H1 (cell line): ENCODE results near the gene TIE1. TPM values are rescaled to one million over a fixed set of nuclear protein-coding genes. Genes with fewer than 3 reads are reported as not detected.
A peak's percentile ranks its signal among the peaks of the same experiment; 100 is the strongest.

Experiments
- CTCF ChIA-PET: fragments of 300-600 bp; sonication (Branson Sonifier 250); formaldehyde crosslinking; loops from one replicate; lab custom pipeline; 2021; ENCODE audit not compliant: partially characterized antibody; lab: Charles Lee
- POLR2A ChIA-PET: fragments of 300-600 bp; sonication (Branson Sonifier 250); formaldehyde crosslinking; loops from one replicate; lab custom pipeline; 2021; ENCODE audit warnings: inconsistent platforms; ENCODE audit not compliant: partially characterized antibody; lab: Charles Lee
- DNase-seq, 2 experiments: peaks; one replicate each; pipeline versions ENCODE4 v3.0.0 to v3.0.0-alpha.2; 2010 to 2022; ENCODE audit warnings: low spot score in 2 of 2, low read depth in 1 of 2, mixed read lengths in 1 of 2
- FAIRE-seq: peaks from 2 replicates; lab custom pipeline; 2011; peaks lifted over from hg19 to GRCh38; lab: Jason Lieb, UNC
- H2AFZ ChIP-seq: 2 replicates; pipeline ENCODE4 v1.8.1; 2012; ENCODE audit warnings: low read length, inconsistent platforms
- H2AK5ac ChIP-seq: 2 replicates; pipeline ENCODE4 v1.6.1; 2013; ENCODE audit warnings: low read depth, low read length
- H2BK120ac ChIP-seq: replicated peaks from 2 replicates; pipeline ENCODE3; 2013; ENCODE audit warnings: low read depth, low read length, inconsistent platforms
- H2BK12ac ChIP-seq: 2 replicates; pipeline ENCODE4 v1.6.1; 2013; ENCODE audit warnings: low read depth, low read length
- H2BK15ac ChIP-seq: 2 replicates; pipeline ENCODE4 v1.6.1; 2013; ENCODE audit warnings: low read length
- H2BK20ac ChIP-seq: 2 replicates; pipeline ENCODE4 v1.6.1; 2013; ENCODE audit warnings: low read length
- H2BK5ac ChIP-seq: 2 replicates; pipeline ENCODE4 v1.6.1; 2013; ENCODE audit warnings: low read depth, low read length
- H3K14ac ChIP-seq: 2 replicates; pipeline ENCODE4 v1.6.1; 2013; ENCODE audit warnings: inconsistent platforms; ENCODE audit not compliant: insufficient read length
- H3K18ac ChIP-seq: 2 replicates; pipeline ENCODE4 v1.6.1; 2013; ENCODE audit warnings: low read length; ENCODE audit errors: extremely low read depth
- H3K23ac ChIP-seq: 2 replicates; pipeline ENCODE4 v1.6.1; 2013; ENCODE audit warnings: inconsistent platforms; ENCODE audit not compliant: insufficient read length
- H3K23me2 ChIP-seq: 2 replicates; pipeline ENCODE4 v1.6.1; 2013; ENCODE audit warnings: low read depth, low read length
- H3K27ac ChIP-seq: 2 replicates; pipeline ENCODE4 v1.6.1; 2011; ENCODE audit warnings: low read depth, low read length, inconsistent platforms
- H3K27me3 ChIP-seq, 4 experiments: replicated peaks in 1 of 4; 1 replicate in 1 of 4; 2 replicates in 3 of 4; pipeline versions ENCODE4 v1.6.1 to v1.8.1; 2011 to 2013; ENCODE audit warnings: low read length in 3 of 4, mild to moderate bottlenecking in 3 of 4, inconsistent platforms in 2 of 4, mixed read lengths in 2 of 4, moderate library complexity in 1 of 4; ENCODE audit not compliant: control insufficient read depth in 3 of 4, insufficient read depth in 3 of 4; ENCODE audit errors: extremely low read depth in 1 of 4
- H3K36me3 ChIP-seq, 4 experiments: 2 replicates each; pipeline versions ENCODE4 v1.6.1 to v1.8.1; 2011 to 2013; ENCODE audit warnings: mild to moderate bottlenecking in 4 of 4, low read length in 3 of 4, moderate library complexity in 2 of 4, control low read depth in 1 of 4, inconsistent platforms in 1 of 4; ENCODE audit not compliant: insufficient read depth in 4 of 4, control insufficient read depth in 2 of 4
- H3K4ac ChIP-seq: replicated peaks from 2 replicates; pipeline ENCODE3; 2013; ENCODE audit warnings: low read length, low read depth, mixed read lengths, inconsistent platforms; ENCODE audit not compliant: insufficient read length
- H3K4me1 ChIP-seq, 4 experiments: replicated peaks in 1 of 4; 1 replicate in 1 of 4; 2 replicates in 3 of 4; pipeline versions ENCODE4 v1.6.1 to v1.8.1; 2011 to 2013; ENCODE audit warnings: low read length in 3 of 4, inconsistent platforms in 2 of 4, mixed read lengths in 1 of 4; ENCODE audit not compliant: insufficient read depth in 4 of 4, control insufficient read depth in 3 of 4
- H3K4me2 ChIP-seq, 2 experiments: 2 replicates each; pipeline versions ENCODE4 v1.6.1 to v1.8.1; 2011 to 2013; ENCODE audit warnings: low read depth in 2 of 2, low read length in 2 of 2, control low read depth in 1 of 2, inconsistent platforms in 1 of 2, mild to moderate bottlenecking in 1 of 2; ENCODE audit not compliant: insufficient read depth in 1 of 2
- H3K4me3 ChIP-seq, 4 experiments: fragments of 200-600, 300-600 bp in 1 of 4; sonication (generic), shearing (Covaris generic), sonication (Bioruptor Twin) in 1 of 4; 2 replicates each; pipeline versions ENCODE4 v1.5.1 to v1.8.1; 2011 to 2016; ENCODE audit warnings: low read length in 4 of 4, low read depth in 3 of 4, control low read depth in 2 of 4, inconsistent platforms in 2 of 4, mild to moderate bottlenecking in 2 of 4, mixed read lengths in 1 of 4, moderate library complexity in 1 of 4; ENCODE audit not compliant: insufficient read depth in 2 of 4; ENCODE audit errors: extremely low read depth in 1 of 4
- H3K56ac ChIP-seq: replicated peaks from 2 replicates; pipeline ENCODE3; 2013; ENCODE audit warnings: low read depth, mild to moderate bottlenecking, mixed read lengths, low read length, inconsistent platforms; ENCODE audit not compliant: insufficient read length
- H3K79me1 ChIP-seq: 2 replicates; pipeline ENCODE4 v1.6.1; 2013; ENCODE audit warnings: low read depth, low read length, control low read depth
- H3K79me2 ChIP-seq, 2 experiments: 2 replicates each; pipeline versions ENCODE4 v1.6.1 to v1.8.1; 2012 to 2013; ENCODE audit warnings: low read length in 2 of 2, mild to moderate bottlenecking in 2 of 2, inconsistent platforms in 1 of 2; ENCODE audit not compliant: insufficient read depth in 2 of 2, control insufficient read depth in 1 of 2
- H3K9ac ChIP-seq, 4 experiments: replicated peaks in 1 of 4; 1 replicate in 1 of 4; 2 replicates in 3 of 4; pipeline versions ENCODE4 v1.6.1 to v1.8.1; 2011 to 2013; ENCODE audit warnings: low read depth in 3 of 4, low read length in 3 of 4, control low read depth in 2 of 4, mild to moderate bottlenecking in 2 of 4, moderate library complexity in 2 of 4, inconsistent platforms in 1 of 4; ENCODE audit errors: extremely low read depth in 1 of 4
- H3K9me3 ChIP-seq, 2 experiments: 2 replicates each; pipeline versions ENCODE4 v1.6.1 to v1.8.1; 2012 to 2013; ENCODE audit warnings: mild to moderate bottlenecking in 2 of 2, moderate library complexity in 2 of 2, control low read depth in 1 of 2, inconsistent platforms in 1 of 2, low read depth in 1 of 2, low read length in 1 of 2, mixed read lengths in 1 of 2; ENCODE audit not compliant: insufficient read depth in 2 of 2
- H4K20me1 ChIP-seq, 2 experiments: replicated peaks in 1 of 2; 2 replicates each; pipeline versions ENCODE3 to v1.8.1; 2011 to 2013; ENCODE audit warnings: inconsistent platforms in 2 of 2, low read length in 2 of 2, mild to moderate bottlenecking in 1 of 2; ENCODE audit not compliant: insufficient read depth in 2 of 2, control insufficient read depth in 1 of 2
- H4K5ac ChIP-seq: 2 replicates; pipeline ENCODE4 v1.6.1; 2013; ENCODE audit warnings: low read length, low read depth, mixed read lengths, inconsistent platforms; ENCODE audit not compliant: insufficient read length
- H4K8ac ChIP-seq: 2 replicates; pipeline ENCODE4 v1.8.0; 2013; ENCODE audit warnings: mild to moderate bottlenecking, moderate library complexity, low read length, inconsistent platforms; ENCODE audit not compliant: insufficient read depth; ENCODE audit errors: extremely low read depth
- H4K91ac ChIP-seq: replicated peaks from 2 replicates; pipeline ENCODE3; 2013; ENCODE audit warnings: low read length, mixed read lengths, inconsistent platforms; ENCODE audit not compliant: insufficient read length
- ASH2L ChIP-seq: fragments of 200-600, 300-600 bp; sonication (generic); IDR thresholded peaks from one replicate; pipeline ENCODE4 v1.7.1; 2017; ENCODE audit warnings: low read length
- CEBPB ChIP-seq: IDR thresholded peaks from 2 replicates; pipeline ENCODE4 v1.6.1; 2012; ENCODE audit warnings: low read depth, low read length
- CHD2 ChIP-seq: IDR thresholded peaks from 2 replicates; pipeline ENCODE4 v1.6.1; 2012; ENCODE audit warnings: low read length, improper control_type of control experiment
- CREB1 ChIP-seq: IDR thresholded peaks from 2 replicates; pipeline ENCODE4 v1.6.1; 2012; ENCODE audit warnings: inconsistent platforms
- GABPA ChIP-seq: IDR thresholded peaks from 2 replicates; pipeline ENCODE4 v1.6.1; 2011; ENCODE audit warnings: mild to moderate bottlenecking, low read length, moderate library complexity, borderline replicate concordance; ENCODE audit not compliant: insufficient read depth
- KDM1A ChIP-seq: fragments of 200-600, 300-600 bp; sonication (generic); IDR thresholded peaks from 2 replicates; pipeline ENCODE4 v1.7.1; 2016; ENCODE audit warnings: mild to moderate bottlenecking, low read length, borderline replicate concordance
- KDM4A ChIP-seq: IDR thresholded peaks from one replicate; pipeline ENCODE4 v1.7.1; 2012; ENCODE audit warnings: low read depth, mild to moderate bottlenecking, moderate library complexity, low read length, inconsistent platforms; ENCODE audit not compliant: severe bottlenecking
- MAFK ChIP-seq: IDR thresholded peaks from 2 replicates; pipeline ENCODE4 v1.6.1; 2012; ENCODE audit warnings: low read depth, mild to moderate bottlenecking, improper control_type of control experiment, low read length
- MAX ChIP-seq: IDR thresholded peaks from 2 replicates; pipeline ENCODE4 v1.6.1; 2012; ENCODE audit warnings: inconsistent platforms
- RBBP5 ChIP-seq: IDR thresholded peaks from 2 replicates; pipeline ENCODE4 v1.7.1; 2012; ENCODE audit warnings: low read depth, mild to moderate bottlenecking, inconsistent platforms, low read length, moderate library complexity, borderline replicate concordance
- SAP30 ChIP-seq: fragments of 300-600 bp; sonication (generic); IDR thresholded peaks from 2 replicates; pipeline ENCODE4 v1.7.1; 2012; ENCODE audit warnings: low read length, moderate library complexity, mild to moderate bottlenecking, inconsistent platforms; ENCODE audit not compliant: insufficient read depth, insufficient replicate concordance
- SP2 ChIP-seq: IDR thresholded peaks from 2 replicates; pipeline ENCODE4 v1.6.1; 2012; ENCODE audit warnings: mild to moderate bottlenecking, low read length, inconsistent platforms
- SUZ12 ChIP-seq: fragments of 200-600 bp; sonication (generic); IDR thresholded peaks from 2 replicates; pipeline ENCODE4 v1.6.1; 2012; ENCODE audit warnings: mild to moderate bottlenecking, inconsistent platforms, low read length, moderate library complexity, mixed read lengths
- WGBS, 2 experiments: shearing (Covaris generic) in 1 of 2; methylation state at CpG; one replicate each; pipeline versions ENCODE4 v1.1.6 to v1.1.7; 2013 to 2015; ENCODE audit warnings: low lambda C conversion rate in 2 of 2, mixed read lengths in 2 of 2, inconsistent platforms in 1 of 2, low coverage in 1 of 2, missing lambda C conversion rate in 1 of 2; ENCODE audit not compliant: insufficient replicate concordance in 2 of 2, insufficient coverage in 1 of 2, insufficient read length in 1 of 2; ENCODE audit errors: extremely low coverage in 1 of 2, missing lambda C conversion rate in 1 of 2; 5-methylcytosine and 5-hydroxymethylcytosine counted together
- polyA plus RNA-seq, 7 experiments: library from polyadenylated mRNA; depleted of rRNA in 3 of 7; stranded (reverse) in 5 of 7; unstranded in 2 of 7; fragments of >200 nt in 5 of 7; fragments of 200-250 nt in 2 of 7; gene quantifications; 1 replicate in 5 of 7; 2 replicates in 1 of 7; 4 replicates in 1 of 7; pipeline versions ENCODE4 v1.2.1 to v1.2.3, GENCODE V29; 2011 to 2013; ENCODE audit warnings: missing spikeins in 2 of 7, mixed read lengths in 2 of 7
- total RNA-seq: library from RNA; stranded (reverse); fragmentation: NEBNext Ultra II Directional; extraction: Animal tissue kit (Norgen Biotek cat#: 25700); gene quantifications from 2 replicates; pipeline ENCODE4 v1.2.1, GENCODE V29; 2021
- TF ChIP-seq, protein P1 (sequence below): IDR thresholded peaks from 2 replicates; pipeline ENCODE4 v1.6.1; 2012; ENCODE audit warnings: inconsistent platforms

Gene TIE1
- total and polyA plus RNA-seq, 2 of the 8 experiments (the other 6 are each of a cell fraction or from before 2014, with no cell fraction given), result 0.74 to 2.2 TPM

GRCh38 chr1:43273708-43274107 lies 27.1 kb upstream of the TIE1 start:
- Histone ChIP-seq H3K27me3 (no peaks in the 10 kb centered on the region), H3K9me3 (no peaks in the 10 kb centered on the region), H3K4ac (no peak overlapping the region), H4K8ac (no peak overlapping the region), H2BK5ac (no peak overlapping the region), H3K9ac (no peak overlapping the region), H4K20me1 (no peaks in the 10 kb centered on the region), H3K56ac (no peak overlapping the region), H3K23ac (no peak overlapping the region), H3K14ac (no peak overlapping the region), H4K5ac (no peak overlapping the region), H4K91ac (peak overlapping the region; percentile 18), H2BK120ac (no peak overlapping the region), H2AK5ac (no peak overlapping the region), H2BK20ac (no peak overlapping the region), H2BK15ac (no peak overlapping the region), H2AFZ (no peak overlapping the region), H3K79me1 (peaks cover 3% of the 10 kb centered on the region), H3K36me3 (peaks cover 2 to 12% (median 6%) of the 10 kb centered on the region in 4 experiments; a peak in 6 of 8 replicates), H3K4me1 (peaks cover 0 to 12% (median 5%) of the 10 kb centered on the region in 4 experiments; a peak in 5 of 7 replicates), H3K4me3 (no peak overlapping the region), H2BK12ac (no peak overlapping the region), H3K79me2 (0 out of 4 replicates have a peak, but pooled peaks cover 0 to 3% of the 10 kb centered on the region in 2 experiments), H3K27ac (no peak overlapping the region), H3K23me2 (peaks cover 5% of the 10 kb centered on the region; the same call in 1 of the 2 replicates), H3K4me2 (no peak overlapping the region), H3K18ac (no peak overlapping the region)
- FAIRE-seq, result no peak
- no peak for DNase-seq
- CTCF ChIA-PET, result interaction anchor here (0.9 kb wide), 1 partner anchor 40 kb away, joined by 3 read pairs; no protein-coding TSS in a partner anchor
- POLR2A ChIA-PET, result interaction anchor here (1.6 kb wide), 1 partner anchor 85 kb away, joined by 4 read pairs; the partner anchor contains the start of gene CDC20
- 86% methylated on average over 5 of the region's 7 CpGs; no CpG with 5 or more reads in 1 of the 2 experiments for WGBS, 2 experiments
- TF ChIP-seq ASH2L (no peak), GABPA (no peak), SAP30 (no peak), RBBP5 (no peak), SP2 (no peak), MAFK (no peak), CREB1 (no peak), CEBPB (no peak), KDM4A (no peak), SUZ12 (no peak), KDM1A (no peak), MAX (no peak), CHD2 (no peak)
- TF ChIP-seq, protein P1, sequence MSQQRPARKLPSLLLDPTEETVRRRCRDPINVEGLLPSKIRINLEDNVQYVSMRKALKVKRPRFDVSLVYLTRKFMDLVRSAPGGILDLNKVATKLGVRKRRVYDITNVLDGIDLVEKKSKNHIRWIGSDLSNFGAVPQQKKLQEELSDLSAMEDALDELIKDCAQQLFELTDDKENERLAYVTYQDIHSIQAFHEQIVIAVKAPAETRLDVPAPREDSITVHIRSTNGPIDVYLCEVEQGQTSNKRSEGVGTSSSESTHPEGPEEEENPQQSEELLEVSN, result no peak
